Cerebellar cortex (tissue), 1 donor: ENCODE results near the gene ZNF12.
"Not testable (repeated sequence)": the region's sequence is repeated elsewhere in the genome, so short reads cannot be mapped to it uniquely, and the experiment has no call there.

ENCODE experiments used
- DNase-seq: peaks from one replicate; pipeline ENCODE4 v3.0.0-alpha.2; 2015; ENCODE audit warnings: low spot score

The ZNF12 gene

DNA sequence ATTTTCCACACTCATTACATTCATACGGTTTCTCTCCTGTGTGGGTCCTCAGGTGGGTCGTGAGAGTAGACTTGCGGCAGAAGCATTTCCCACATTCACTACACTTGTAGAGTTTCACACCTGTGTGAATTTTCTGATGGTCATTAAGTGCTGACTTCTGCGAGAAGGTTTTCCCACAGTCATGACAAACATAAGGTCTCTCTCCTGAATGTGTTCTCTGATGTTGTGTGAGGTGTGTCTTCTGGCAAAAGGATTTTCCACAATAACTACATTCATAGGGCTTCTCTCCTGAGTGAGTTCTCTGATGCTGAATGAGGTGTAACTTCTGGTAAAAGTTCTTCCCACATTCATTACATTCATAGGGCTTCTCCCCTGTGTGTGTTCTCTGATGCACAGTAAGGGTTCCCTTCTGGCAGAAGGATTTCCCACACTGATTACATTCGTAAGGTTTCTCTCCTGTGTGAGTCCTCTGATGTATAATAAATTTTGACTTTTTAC is 15.1 kb downstream of the ZNF12 start:
- DNase-seq: peak; percentile 11

DNA sequence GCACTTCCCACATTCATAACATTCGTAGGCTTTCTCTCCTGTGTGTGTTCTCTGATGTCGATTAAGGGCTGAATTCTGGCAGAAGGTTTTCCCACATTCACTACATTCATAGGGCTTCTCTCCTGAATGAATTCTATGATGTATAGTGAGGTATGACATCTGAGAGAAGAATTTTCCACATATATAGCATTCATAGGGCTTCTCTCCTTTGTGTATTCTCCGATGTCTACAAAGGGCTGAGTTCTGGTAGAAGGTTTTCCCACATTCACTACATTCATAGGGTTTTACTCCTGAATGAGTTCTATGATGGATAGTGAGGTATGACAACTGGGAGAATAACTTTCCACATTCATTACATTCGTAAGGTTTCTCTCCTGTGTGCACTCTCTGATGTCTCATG is 15.6 kb downstream of the ZNF12 start:
- no peak for DNase-seq

DNA sequence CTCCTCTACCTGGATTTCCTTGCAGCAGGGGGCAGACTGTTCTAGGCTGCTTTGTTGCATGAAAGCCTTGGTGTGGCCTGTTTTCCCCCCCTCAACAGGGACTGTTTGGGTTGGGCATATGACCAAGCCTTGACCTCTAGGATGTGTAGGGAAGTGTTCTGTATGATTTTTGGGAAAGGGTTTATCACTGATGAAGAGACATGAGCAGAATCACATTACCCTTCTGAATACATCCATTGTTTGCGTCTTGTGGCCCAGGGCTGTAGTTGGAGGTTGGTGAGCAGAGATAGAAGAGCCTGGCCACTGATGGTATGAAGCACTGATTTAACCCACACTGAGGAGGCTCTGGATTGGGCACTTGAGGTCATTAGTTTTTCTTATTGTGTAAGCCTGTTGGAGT is 26.6 kb downstream of the ZNF12 start:
- DNase-seq: no peak

DNA sequence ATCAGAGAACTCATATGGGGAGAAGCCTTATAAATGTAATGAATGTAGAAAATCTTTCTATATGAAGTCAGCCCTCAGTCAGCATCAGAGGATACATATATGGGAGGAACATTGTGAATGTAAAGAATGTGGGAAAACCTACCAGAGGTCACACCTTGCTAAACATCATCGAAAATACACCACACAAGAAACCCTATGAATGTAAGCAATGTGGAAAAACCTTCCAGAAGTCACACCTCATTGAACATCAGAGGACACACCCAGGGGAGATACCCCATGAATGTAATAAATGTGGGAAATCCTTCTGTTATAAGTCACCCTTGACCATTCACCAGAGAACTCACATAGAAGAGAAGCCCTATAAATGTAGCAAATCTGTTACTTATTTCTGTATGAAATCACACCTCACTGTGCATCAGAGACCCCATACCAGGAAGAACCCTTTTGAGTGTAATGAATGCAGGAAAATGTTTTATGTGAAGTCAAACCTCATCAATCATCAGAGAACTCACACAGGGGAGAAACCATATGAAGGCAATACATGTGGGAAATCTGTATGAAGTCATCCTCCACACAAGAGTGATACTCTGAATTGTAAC is 30.8 kb downstream of the ZNF12 start:
- no peak for DNase-seq

DNA sequence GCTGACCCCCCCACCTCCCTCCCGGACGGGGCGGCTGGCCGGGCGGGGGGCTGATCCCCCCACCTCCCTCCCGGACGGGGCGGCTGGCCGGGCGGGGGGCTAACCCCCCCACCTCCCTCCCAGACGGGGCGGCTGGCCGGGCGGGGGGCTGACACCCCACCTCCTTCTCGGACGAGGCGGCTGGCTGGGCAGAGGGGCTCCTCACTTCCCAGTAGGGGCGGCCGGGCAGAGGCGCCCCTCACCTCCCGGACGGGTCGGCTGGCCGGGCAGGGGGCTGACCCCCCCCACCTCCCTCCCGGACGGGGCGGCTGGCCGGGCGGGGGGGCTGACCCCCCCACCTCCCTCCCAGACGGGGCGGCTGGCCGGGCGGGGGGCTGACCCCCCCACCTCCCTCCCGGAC is 35.9 kb downstream of the ZNF12 start:
- not testable (repeated sequence) for DNase-seq

DNA sequence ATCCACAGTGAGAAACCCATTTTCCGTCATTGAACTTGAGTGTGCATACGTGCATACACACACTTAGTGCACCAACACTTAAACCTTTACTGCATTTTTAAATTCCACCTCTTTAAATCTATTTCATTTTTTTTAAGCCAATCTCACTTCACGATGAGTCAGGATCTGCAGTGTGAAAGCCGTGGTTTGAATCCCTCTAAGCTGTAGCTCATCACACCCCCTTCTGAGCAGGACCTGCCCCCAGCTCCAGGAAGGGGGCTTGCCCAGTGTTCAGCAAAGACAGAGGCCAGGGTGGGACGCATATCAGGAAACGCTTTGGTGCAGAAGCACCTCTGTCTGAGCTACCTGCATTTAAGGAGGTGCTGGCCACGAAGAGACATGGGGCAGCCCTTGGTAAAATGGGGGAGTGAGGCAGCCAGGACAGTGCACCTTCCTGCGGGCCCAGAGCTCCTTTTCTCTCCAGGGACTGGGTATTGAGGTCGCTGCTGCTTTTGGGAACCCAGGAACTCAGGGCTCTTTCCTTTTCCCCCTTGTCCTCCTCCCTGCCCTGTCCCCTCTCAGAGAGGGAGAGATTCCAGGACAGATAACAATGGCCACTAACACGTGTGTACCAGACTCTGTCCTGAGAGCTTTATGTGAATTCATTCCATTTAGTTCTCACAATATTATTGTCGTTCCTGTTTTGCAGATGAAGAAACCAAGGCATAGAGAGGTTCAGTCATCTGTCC is 48.0 kb downstream of the ZNF12 start:
- DNase-seq: no peak

DNA sequence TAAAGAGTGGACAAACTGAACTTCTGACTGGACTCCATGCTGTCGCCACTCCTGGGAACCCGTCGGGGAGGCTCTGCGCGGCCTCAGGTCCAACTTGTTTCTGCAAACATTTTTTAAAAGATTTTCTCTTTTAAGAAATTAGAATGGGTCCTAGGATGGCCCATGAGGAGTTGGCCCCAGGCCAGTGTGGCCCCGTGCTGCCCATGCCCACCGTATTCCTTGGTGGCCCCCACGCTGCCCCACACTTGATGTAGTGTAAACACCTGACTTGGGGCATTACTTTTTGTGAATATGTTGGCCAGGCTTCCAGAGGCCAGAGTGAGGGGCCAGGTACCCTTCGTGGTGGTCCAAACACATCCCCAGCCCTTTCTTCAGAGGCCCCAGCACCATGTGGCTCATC is 50.3 kb downstream of the ZNF12 start:
- DNase-seq: no peak

DNA sequence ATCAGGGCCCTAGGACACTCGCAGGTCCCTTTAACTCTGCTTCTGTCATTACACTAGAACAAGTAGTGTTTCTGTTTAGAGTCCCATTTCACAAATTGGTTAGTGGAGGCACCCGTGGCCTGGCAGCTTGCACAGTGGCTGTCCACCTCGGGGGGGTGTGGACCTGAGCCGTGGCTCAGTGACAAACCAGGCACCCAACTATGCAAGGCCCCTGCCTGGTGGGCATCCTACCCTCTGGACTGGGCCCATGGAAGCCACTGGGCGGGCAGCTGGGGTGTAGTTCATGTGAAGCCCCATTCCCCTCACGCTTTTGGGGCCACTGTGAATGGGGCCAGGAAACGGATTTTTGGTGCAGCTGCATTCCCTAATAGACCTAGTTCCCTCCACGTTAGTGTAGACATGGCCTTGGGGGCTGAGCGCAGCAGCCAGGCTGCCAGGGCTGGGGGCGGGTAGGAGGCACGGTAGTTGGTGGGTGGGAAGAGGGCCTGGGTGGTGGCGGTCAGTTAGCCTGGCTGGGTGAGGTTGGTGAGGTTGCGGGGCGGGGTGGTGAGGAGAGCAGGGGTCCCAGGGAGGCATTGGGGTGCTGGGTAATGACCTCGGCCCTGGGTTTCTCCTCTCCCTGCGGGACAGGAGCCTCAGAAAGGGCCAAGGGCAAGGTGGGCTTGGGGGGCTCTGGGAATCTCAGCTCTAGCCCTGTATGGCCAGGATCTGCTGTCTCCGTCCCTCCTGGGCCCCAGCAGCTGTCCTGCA is 50.9 kb downstream of the ZNF12 start:
- DNase-seq: no peak

DNA sequence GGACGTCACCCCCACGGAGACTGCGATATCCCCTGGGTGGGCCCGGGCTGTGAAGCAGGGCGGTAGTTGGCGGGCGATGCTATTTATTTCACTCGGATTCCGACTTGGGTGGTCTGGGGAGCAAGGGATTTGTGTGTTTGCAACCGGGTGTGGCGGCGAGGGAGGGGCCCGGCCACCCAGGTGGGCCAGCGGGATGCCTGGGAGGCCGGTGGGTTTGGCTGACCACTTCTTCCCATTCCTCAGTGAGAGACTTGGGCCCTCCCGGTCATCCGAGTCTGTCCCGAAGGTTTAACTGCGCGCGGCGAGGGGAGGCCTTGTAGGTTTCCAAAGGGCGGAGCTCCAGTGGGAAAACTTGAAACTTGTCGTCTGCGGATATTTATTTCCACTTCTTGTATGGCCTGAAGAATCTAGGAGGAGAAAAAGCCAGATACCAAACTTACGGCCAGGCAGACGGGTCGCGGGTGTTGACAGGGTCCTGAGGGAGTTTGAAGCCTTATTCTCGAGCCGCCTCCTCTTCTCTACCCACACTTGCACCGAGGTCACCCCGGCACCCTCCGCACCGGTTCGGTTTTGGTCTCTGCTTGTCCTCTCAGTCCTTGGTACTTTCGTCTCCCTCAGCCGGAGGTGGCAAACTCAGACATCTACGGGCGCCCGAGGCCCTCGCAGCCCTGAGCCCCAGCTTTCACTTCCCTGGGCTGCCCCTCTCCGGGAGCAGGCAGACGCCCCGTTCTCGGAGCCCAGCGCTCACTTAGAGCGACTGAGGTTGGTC is 51.7 kb downstream of the ZNF12 start:
- no peak for DNase-seq

DNA sequence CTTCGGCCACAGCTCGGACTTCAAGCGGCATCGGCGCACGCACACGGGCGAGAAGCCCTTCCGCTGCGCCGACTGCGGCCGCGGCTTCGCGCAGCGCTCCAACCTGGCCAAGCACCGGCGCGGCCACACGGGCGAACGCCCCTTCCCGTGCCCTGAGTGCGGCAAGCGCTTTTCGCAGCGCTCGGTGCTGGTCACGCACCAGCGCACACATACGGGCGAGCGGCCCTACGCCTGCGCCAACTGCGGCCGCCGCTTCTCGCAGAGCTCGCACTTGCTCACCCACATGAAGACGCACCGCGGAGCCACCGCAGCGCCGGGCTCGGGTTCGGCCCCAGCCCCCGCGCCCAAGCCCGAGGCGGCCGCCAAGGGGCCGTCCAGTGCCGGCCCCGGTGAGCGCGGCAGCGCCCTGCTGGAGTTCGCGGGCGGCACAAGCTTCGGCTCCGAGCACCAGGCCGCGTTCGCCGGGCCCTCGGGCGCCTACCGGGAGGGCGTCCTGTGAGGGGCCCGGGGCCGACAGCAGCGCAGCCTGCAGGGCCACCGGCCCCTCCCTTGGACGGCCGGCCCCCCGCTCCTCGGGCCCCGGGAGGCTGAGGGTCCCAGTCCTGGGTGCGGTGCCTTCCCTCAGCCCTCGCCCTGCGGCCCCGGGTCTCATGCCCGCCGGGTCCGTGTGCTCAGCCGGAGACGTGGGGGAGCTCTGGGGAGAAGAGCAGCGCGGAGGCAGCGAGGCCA is 52.5 kb downstream of the ZNF12 start:
- no peak for DNase-seq

DNA sequence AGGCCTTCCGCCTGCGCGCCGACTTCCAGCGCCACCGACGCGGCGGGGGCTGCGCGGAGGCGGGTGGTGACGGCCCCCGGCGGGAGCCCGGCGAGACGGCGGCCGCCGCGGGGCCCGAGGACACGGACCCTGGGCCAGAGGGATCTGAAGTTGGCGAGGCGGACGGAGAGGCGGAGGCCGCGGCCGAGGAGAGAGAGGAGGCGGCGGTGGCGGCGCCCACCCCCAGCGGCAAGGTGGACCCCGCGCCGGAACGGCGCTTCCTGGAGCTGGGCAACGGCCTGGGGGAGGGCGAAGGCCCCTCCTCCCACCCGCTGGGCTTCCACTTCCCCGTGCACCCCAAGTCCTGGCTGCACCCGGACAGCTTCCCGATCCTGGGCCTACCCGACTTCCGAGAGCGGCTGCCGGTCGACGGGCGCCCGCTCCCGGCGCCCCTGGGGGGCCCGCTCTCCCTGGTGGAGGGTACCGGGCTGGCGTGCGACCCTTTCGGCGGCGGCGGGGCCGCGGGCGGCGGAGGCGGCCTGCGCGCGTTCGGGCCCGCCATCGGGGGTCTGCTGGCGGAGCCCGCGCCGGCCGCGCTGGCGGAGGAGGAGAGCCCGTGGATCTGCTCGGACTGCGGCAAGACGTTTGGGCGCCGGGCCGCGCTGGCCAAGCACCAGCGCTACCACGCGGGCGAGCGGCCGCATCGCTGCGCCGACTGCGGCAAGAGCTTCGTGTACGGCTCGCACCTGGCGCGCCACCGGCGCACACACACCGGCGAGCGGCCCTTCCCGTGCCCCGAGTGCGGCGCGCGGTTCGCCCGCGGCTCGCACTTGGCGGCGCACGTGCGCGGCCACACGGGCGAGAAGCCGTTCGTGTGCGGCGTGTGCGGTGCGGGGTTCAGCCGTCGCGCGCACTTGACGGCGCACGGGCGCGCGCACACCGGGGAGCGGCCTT is 53.4 kb downstream of the ZNF12 start:
- no peak for DNase-seq

DNA sequence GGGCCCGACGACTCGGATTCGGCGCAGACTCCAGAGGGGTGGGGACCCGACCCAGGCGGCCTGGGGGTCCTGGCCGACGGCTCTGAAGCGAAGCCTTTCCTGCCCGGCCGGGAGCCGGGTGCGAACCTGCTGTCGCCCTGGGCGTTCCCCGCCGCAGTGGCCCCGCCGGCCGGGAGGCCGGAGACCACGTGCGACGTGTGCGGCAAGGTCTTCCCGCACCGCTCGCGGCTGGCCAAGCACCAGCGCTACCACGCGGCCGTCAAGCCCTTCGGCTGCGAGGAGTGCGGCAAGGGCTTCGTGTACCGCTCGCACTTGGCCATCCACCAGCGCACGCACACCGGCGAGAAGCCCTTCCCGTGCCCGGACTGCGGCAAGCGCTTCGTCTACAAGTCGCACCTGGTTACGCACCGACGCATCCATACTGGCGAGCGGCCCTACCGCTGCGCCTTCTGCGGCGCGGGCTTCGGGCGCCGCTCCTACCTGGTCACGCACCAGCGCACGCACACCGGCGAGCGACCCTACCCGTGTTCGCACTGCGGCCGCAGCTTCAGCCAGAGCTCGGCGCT is 54.2 kb downstream of the ZNF12 start:
- no peak for DNase-seq

DNA sequence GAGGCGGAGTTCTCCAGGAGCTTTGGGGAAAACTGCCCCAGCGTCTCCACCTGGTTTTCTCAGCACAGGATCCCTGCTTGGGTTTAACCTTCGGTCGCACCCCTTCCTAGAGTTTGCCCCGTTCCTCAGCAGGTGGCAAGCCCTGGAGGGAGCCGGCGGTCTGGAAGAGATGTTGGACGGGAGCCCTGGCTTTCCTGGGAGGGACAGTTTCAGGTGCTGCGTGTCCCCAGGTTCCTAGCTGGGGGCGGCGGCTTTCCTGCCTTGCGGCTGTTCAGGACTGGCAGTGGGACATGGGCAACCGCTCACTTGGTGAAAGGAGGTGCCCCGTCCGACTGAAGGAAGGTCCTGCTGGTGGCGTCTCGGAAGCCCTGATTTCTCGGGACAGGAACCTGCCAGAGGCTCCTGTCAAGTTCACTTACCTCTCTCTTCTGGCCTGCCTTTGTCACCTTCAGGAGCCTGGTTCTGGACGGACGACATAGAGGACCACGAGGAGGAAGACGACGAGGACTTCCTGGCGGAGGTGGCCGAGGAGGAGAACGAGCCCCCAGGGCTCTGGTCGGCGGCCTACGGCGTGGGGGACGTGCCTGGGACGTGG is 54.8 kb downstream of the ZNF12 start:
- no peak for DNase-seq

DNA sequence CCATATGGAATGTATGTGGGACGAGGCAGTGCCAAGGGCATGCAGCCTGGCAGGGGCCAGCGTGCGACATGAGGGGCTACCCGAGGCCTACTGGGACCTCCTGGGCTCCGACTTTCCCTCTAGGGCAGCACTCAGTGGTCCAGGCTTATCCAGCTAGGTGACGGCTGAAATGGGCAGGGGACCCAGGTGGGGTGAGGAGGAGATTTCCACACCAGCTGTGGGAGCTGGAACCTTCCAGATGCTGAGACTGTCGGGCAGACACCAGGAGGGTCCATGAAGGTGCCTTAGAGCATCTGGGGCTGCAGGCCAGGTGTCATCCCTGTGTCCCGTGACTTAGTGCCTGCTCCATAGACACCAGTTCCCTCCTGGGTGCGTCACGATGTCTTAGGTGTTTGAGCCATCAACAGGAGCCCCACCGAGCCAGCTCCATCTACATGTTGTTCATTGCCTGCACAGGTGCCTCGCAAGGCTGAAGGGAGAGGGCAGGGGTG is 56.2 kb downstream of the ZNF12 start:
- no peak for DNase-seq

DNA sequence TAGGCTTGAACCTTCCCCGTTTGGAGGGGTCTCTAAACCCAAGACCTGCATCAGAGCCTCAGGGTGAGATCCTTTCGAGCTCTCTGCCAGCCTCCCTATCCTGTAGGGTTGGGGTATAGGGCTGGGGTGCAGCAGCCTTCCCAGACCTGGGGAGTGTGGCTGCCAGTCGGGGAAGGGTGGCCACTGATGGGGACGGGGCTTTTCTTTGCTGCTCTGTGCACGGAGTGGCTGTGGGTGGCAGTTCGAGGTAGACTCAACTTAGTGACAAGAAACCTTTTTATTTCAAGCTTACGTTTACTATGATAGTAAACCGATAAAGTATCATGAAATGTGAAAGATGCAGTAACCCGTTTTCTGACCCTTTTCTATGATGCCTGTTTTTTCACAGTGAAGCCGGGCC is 56.7 kb downstream of the ZNF12 start:
- no peak for DNase-seq

DNA sequence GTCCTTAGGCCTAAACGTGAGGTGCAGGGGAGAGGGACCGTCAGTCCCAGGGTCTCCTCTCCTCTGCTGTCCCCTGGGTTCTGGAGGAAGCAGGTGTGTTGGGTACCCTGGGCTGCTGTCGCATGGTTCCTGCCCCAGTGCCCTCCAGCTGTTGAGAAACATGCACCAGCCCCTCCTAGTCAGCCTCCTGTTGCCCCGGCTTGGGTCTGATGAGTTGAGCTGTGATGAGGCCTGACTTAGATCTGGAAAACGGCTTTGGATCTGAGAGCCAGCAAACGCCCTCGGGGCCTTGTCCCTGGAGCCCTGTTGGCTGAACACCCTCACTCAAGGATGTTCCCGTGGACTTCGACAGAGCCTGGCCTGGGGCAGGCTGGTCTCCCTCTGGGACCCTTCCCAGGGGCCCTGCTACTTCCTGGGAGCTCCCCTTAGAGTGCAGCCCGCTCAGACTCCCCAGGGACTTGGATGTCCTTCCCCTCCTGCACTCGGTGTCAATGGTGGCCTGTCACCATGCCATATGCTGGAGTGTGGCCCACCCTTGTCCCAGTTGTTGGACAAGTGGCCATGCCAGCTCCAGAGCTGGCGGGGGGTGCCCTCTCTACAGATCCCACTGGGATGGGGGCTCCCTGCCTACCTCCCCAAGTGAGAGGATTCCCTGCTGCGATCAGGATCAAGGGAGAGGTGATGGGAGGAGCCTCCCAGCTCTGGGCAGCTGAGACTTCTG is 57.3 kb downstream of the ZNF12 start:
- DNase-seq: no peak

DNA sequence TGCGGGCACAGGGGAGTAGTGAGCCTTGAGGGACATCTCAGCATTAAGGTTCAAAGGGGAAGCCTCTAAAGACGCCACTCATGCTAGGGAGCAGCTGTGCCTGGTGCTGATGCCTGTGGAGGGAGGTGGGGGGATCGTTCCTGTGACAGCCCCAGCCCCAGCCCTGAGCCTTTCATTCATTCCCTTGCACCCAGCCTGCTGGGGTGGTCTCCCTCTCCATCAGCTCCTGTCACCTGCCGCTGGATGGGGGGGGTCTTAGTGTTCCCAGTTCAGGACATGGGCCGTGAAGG is 58.0 kb downstream of the ZNF12 start:
- no peak for DNase-seq

DNA sequence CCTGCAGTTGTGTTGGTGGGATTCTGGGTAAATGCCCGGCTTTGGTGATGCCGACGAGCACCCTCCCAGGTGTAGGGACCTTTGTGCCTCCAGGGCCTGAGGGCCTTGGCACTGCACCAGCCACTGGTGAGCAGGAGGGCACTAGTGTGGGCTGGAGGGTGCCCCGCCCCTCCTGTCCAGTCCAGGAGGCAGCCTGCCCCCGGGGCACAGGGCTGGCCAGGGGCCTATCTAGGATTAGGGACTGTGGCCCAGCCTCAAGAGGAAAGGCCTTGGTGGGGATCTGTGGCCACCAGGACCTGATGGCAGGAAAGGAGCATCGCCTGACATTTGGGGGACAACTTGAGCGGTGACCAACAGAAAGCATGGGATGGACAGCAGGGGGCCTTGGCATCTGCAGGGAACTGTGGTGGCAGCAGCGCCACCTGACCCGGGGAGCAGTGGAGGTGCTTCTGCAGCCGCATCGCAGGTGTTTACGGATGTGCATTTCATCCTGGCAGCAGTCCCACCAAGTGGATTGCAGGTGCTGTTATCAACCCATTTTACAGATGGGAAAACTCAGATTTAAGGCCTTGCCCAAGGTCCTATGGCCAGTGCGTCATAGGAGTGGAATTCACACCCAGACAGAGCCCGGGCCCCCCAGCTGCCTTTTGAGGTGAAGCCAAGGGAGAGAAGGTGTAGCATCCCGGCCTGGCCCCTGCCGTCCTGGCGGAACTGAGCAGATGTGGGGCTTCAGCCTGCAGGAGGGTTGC is 58.5 kb downstream of the ZNF12 start:
- DNase-seq: no peak
